ENCODE measurements around the gene LRRN4. TPM values are rescaled to one million over a fixed set of nuclear protein-coding genes. Genes with fewer than 3 reads are reported as not detected.

The LRRN4 gene
- total and polyA plus RNA-seq, 2 donors from 2014 or later = 1.6 to 89.3 TPM

DNA sequence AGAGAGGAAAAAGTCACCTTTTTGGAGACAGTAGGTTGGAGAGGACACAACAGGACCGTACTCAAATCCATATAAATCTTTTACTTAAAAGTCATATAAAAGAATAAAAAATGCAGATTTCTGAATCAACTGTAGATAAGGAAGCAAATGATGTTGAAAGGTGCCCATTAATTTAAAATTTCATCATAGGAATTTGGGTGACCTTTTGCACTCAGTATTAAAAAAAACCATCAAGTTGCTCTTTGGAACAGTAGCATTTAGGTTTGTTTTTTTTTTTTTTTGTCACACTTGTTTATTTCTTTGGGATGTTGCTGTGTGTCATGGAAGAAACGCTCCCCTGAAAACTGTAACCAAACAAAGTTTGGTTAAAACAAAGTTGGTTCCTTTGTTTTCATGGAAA, 20.9 kb upstream of the LRRN4 start:
- DNase-seq = no peak
- H3K27me3 ChIP-seq (ENCODE audit: control insufficient read depth, insufficient read depth, low read length) = no peaks in the 10 kb centered on the region
- peaks cover 0 to 4% (median 0%) of the 10 kb centered on the region in 3 donors for H3K36me3 ChIP-seq (ENCODE audit: control insufficient read depth in 2 of 3, insufficient read depth in 3 of 3, low read length in 3 of 3)
- H3K9ac ChIP-seq (ENCODE audit: low read length in 3 of 3) = no peak overlapping the region
- no peak overlapping the region for H3K27ac ChIP-seq (ENCODE audit: low read depth in 2 of 2, low read length in 2 of 2)
- no peak for TF ChIP-seq CTCF (IDR thresholded peaks at IDR 0.05; ENCODE audit: borderline replicate concordance, extremely low read depth, insufficient read depth)
- no peaks in the 10 kb centered on the region for H3K4me1 ChIP-seq (ENCODE audit: control insufficient read depth in 2 of 3, insufficient read depth in 2 of 3, low read depth in 1 of 3, low read length in 3 of 3)
- no peak for FAIRE-seq
- intact Hi-C loops (cut with DNase I) = loop anchor here (5.0 kb wide), 1 partner anchor 547 kb away; no protein-coding TSS in a partner anchor
- no peaks in the 10 kb centered on the region for H3K9me3 ChIP-seq (ENCODE audit: control insufficient read depth in 2 of 3, insufficient read depth in 1 of 3, low read length in 3 of 3)
- H3K4me3 ChIP-seq (ENCODE audit: low read length in 3 of 3) = no peak overlapping the region

- Histone ChIP-seq H3K9me3 (ENCODE audit: control insufficient read depth in 2 of 3, insufficient read depth in 1 of 3, low read length in 3 of 3) (no peaks in the 10 kb centered on the region), H3K4me3 (ENCODE audit: low read length in 3 of 3) (no peak overlapping the region), H3K27me3 (ENCODE audit: control insufficient read depth, insufficient read depth, low read length) (no peaks in the 10 kb centered on the region), H3K36me3 (ENCODE audit: control insufficient read depth in 2 of 3, insufficient read depth in 3 of 3, low read length in 3 of 3) (peaks cover 0 to 3% (median 0%) of the 10 kb centered on the region in 3 donors), H3K4me1 (ENCODE audit: control insufficient read depth in 2 of 3, insufficient read depth in 2 of 3, low read depth in 1 of 3, low read length in 3 of 3) (no peaks in the 10 kb centered on the region), H3K27ac (ENCODE audit: low read depth in 2 of 2, low read length in 2 of 2) (no peak overlapping the region), H3K9ac (ENCODE audit: low read length in 3 of 3) (no peak overlapping the region)
- FAIRE-seq (no peak), DNase-seq (peak in 3 of 5 donors; percentile 22 to 72 (median 55))
- TF ChIP-seq CTCF (IDR thresholded peaks at IDR 0.05; ENCODE audit: borderline replicate concordance, extremely low read depth, insufficient read depth) = peak; percentile 22
- intact Hi-C loops (cut with DNase I) = no loop called here
Measured at GRCh38 chr20:6074145-6074561, 20.3 kb upstream of the LRRN4 start.

DNA sequence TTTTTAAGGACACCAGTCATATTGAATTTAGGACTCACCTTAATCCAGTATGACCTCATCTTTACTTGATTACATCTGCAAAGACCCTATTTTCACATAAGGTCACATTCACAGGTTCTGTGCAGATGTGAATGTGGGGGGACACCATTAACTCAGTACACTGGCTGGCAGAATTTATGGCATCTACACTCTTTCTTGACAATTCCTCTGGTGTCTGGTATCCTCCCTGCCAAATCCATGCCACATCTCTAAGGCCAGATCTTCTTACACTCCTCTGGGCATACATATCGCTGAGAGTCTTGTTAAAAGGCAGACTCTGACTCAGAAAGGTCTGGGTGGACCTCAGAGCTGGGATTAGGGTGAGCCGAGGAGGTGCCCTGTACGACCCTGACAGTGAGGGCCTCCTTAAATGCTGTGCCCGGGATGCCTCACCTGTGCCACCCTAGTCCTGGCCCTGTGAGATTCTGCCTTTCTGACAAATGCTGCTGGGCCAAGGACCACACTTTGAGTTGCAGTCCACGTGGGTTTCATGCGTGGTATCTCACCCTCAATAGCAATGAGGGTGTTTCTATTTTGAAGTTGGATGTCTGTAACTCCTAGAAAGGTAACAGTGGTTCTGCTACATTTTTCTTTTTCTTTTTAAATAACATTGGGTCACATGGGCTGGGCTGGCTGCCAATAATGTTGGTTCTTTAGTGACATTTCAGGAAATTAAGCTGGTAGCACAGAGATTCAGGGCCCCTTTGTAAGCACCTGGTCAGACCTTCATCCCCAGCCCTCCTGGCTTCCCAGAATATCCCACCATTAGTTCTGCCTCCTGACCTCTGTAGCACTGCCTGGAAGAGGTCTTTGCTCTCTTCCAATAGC, 17.2 kb upstream of the LRRN4 start:
- Histone ChIP-seq H3K36me3 (ENCODE audit: control insufficient read depth in 2 of 3, insufficient read depth in 3 of 3, low read length in 3 of 3) (no peaks in the 10 kb centered on the region), H3K4me1 (ENCODE audit: control insufficient read depth in 2 of 3, insufficient read depth in 2 of 3, low read depth in 1 of 3, low read length in 3 of 3) (no peaks in the 10 kb centered on the region), H3K9ac (ENCODE audit: low read length in 3 of 3) (no peak overlapping the region), H3K27ac (ENCODE audit: low read depth in 2 of 2, low read length in 2 of 2) (no peak overlapping the region), H3K9me3 (ENCODE audit: control insufficient read depth in 2 of 3, insufficient read depth in 1 of 3, low read length in 3 of 3) (no peaks in the 10 kb centered on the region), H3K4me3 (ENCODE audit: low read length in 3 of 3) (no peak overlapping the region), H3K27me3 (ENCODE audit: control insufficient read depth, insufficient read depth, low read length) (no peaks in the 10 kb centered on the region)
- peak in 4 of 5 donors; percentile 31 to 78 (median 60) for DNase-seq
- intact Hi-C loops (cut with DNase I) = no loop called here
- TF ChIP-seq CTCF (IDR thresholded peaks at IDR 0.05; ENCODE audit: borderline replicate concordance, extremely low read depth, insufficient read depth) = no peak
- no peak for FAIRE-seq

Measured in kidney (tissue), 14 donors.